Measurements from ENCODE around the gene SLC12A7. TPM values are rescaled to one million over a fixed set of nuclear protein-coding genes. Genes with fewer than 3 reads are reported as not detected.

Gene SLC12A7
- total RNA-seq, 4 donors from 2014 or later, result 10.6 to 32.2 (median 18.1) TPM

DNA sequence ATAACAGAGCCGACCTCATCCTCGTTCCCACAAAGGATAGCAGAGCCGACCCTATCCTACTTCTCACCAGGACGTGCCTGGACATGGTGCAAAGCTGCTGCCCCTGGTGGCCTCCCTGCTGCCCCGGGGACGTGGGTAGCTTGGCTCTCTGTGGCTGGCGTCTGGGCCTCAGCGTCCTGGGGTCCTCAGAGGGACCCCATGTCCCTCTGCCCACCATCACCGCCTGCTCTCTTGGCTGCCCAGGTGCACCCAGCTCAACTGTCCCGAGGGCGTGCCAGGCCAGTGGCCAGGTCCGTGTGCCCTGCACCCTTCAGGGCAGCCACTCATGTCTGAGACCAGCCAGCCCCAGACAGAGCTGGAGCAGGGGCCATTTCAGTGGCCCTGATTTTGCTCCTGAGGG lies 94.8 kb downstream of the SLC12A7 start:
- 76 to 84% methylated on average over 11 of the region's 12 CpGs for WGBS, 2 donors
- DNase-seq (ENCODE audit: low spot score in 2 of 2), result no peak
- intact Hi-C loops (cut with DNase I; ENCODE audit: low total_unique reads), result no loop called here
- no peak overlapping the region for H3K4me3 ChIP-seq (ENCODE audit: low read depth, poor library complexity, severe bottlenecking)
- no peak for TF ChIP-seq POLR2A (IDR thresholded peaks at IDR 0.05)
- TF ChIP-seq, protein P1, sequence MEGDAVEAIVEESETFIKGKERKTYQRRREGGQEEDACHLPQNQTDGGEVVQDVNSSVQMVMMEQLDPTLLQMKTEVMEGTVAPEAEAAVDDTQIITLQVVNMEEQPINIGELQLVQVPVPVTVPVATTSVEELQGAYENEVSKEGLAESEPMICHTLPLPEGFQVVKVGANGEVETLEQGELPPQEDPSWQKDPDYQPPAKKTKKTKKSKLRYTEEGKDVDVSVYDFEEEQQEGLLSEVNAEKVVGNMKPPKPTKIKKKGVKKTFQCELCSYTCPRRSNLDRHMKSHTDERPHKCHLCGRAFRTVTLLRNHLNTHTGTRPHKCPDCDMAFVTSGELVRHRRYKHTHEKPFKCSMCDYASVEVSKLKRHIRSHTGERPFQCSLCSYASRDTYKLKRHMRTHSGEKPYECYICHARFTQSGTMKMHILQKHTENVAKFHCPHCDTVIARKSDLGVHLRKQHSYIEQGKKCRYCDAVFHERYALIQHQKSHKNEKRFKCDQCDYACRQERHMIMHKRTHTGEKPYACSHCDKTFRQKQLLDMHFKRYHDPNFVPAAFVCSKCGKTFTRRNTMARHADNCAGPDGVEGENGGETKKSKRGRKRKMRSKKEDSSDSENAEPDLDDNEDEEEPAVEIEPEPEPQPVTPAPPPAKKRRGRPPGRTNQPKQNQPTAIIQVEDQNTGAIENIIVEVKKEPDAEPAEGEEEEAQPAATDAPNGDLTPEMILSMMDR (IDR thresholded peaks at IDR 0.05), result no peak

DNA sequence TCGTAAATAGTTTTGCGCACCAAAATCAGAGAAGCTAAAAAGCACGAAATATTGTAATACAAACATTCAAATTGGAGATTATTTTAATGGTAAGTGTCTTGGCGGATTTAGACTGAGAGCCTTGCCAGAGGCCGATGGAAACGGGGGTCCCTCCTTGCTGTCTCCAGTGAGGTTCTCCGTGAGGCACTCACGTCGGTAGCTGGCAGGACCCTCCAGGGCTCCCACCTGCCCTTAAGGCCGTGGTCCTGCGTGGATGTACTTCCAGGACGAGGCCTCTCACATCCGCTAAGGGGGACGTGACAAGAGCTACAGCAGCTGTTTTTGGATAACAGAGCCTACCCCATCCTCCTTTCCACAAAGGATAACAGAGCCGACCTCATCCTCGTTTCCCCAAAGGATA lies 95.4 kb downstream of the SLC12A7 start:
- DNase-seq (ENCODE audit: low spot score in 2 of 2), result no peak
- TF ChIP-seq, protein P1 (IDR thresholded peaks at IDR 0.05), result no peak
- no peak for TF ChIP-seq POLR2A (IDR thresholded peaks at IDR 0.05)
- intact Hi-C loops (cut with DNase I; ENCODE audit: low total_unique reads), result no loop called here
- H3K4me3 ChIP-seq (ENCODE audit: low read depth, poor library complexity, severe bottlenecking), result no peak overlapping the region
- 63 to 64% methylated on average over 16 of the region's 16 CpGs for WGBS, 2 donors

DNA sequence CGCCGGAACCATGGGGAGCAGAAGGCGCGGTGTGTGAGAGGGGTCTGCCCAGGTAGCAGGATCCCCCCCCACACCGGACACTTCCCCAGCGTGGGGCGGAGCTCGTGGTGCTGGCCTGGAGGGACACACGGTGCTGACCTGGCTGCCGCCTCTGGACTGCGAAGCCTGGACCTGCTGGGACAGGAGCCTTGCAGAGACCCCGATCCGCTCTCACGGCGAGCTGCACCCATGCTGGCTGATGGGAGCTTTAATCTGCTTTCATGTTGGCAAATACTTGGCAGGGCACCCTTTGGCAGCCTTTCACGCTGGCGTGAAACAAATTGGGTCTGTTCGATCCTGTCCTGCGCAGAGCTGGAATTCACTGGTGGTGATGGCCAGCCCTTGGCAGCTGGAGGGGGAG lies 95.8 kb downstream of the SLC12A7 start:
- no peak overlapping the region for H3K4me3 ChIP-seq (ENCODE audit: low read depth, poor library complexity, severe bottlenecking)
- DNase-seq (ENCODE audit: low spot score in 2 of 2), result no peak
- TF ChIP-seq, protein P1 (IDR thresholded peaks at IDR 0.05), result no peak
- TF ChIP-seq POLR2A (IDR thresholded peaks at IDR 0.05), result no peak
- intact Hi-C loops (cut with DNase I; ENCODE audit: low total_unique reads), result no loop called here
- 46 to 70% methylated on average over 18 to 19 of the region's 19 CpGs for WGBS, 2 donors

DNA sequence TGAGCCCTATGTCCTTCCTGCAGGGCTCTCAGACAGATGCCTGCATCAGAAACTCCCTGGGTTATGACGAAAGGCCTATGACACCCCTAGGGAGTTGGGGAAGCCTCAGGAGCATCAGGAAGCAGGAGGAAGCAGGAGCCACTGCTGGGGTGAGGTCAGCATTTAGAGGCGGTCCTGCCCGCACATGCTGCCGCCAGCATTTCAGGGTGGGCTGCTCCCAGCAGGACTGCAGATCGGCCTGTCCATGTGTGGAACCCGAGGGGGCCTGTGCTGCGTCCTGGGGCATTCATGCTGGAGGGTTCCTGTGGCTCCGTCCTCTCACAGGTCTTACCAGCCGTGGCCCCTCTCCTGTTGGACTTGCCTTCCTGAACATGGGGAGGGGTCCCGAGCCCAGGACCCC lies 96.4 kb downstream of the SLC12A7 start:
- WGBS, 2 donors, result 51 to 61% methylated on average over 10 of the region's 10 CpGs
- no peak for DNase-seq (ENCODE audit: low spot score in 2 of 2)
- intact Hi-C loops (cut with DNase I; ENCODE audit: low total_unique reads), result no loop called here
- no peak overlapping the region for H3K4me3 ChIP-seq (ENCODE audit: low read depth, poor library complexity, severe bottlenecking)
- no peak for TF ChIP-seq POLR2A (IDR thresholded peaks at IDR 0.05)
- TF ChIP-seq, protein P1 (IDR thresholded peaks at IDR 0.05), result no peak

DNA sequence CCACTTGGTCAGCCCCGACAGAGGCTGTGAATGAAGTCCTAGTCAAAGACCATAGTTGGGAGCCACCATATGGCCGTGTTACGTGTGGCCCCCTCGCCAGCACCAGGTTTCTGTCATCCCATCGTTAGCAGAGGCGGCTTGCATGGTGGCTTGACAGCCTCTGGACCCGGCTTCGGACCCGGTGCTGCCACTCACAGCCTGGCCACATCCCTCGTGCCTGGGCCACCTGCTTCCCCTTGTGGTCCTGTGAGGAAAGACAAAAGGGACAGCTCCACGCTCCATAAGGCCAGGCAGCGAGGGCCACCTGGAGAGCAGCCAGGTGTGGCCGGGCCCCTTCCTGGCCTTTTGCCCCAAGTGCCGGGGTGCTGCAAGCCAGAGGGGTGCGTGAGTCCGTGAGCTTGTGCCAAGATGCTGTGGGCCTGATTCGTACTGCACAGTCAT lies 97.1 kb downstream of the SLC12A7 start:
- no peak for DNase-seq (ENCODE audit: low spot score in 2 of 2)
- intact Hi-C loops (cut with DNase I; ENCODE audit: low total_unique reads), result no loop called here
- no peak overlapping the region for H3K4me3 ChIP-seq (ENCODE audit: low read depth, poor library complexity, severe bottlenecking)
- TF ChIP-seq, protein P1 (IDR thresholded peaks at IDR 0.05), result no peak
- TF ChIP-seq POLR2A (IDR thresholded peaks at IDR 0.05), result no peak
- 66% methylated on average over 14 to 16 of the region's 17 CpGs for WGBS, 2 donors

DNA sequence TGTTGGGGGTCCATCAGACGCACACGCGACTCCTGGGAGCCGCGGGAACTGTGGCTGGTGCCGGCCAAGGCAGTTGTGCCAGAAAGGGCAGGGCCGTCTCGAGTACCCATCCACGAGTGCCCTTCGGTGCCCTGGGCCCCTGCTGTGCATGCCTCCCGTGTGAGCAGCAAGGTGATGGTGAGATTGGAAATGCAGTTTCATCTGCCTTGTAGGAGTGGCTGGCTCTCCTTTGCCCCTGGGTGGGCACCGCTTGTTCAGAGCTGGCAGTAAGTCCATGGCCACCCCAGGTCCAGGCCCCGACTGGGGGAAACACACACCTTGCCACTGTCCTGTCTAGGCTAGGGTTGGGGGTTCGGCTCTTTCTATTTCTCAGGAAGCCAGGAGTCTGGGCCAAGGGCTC lies 97.5 kb downstream of the SLC12A7 start:
- WGBS, 2 donors, result 86 to 91% methylated on average over 14 of the region's 14 CpGs
- TF ChIP-seq, protein P1 (IDR thresholded peaks at IDR 0.05), result no peak
- intact Hi-C loops (cut with DNase I; ENCODE audit: low total_unique reads), result no loop called here
- no peak for DNase-seq (ENCODE audit: low spot score in 2 of 2)
- no peak overlapping the region for H3K4me3 ChIP-seq (ENCODE audit: low read depth, poor library complexity, severe bottlenecking)
